ENCODE measurements around the gene GRXCR1.

GRXCR1 gene

DNA sequence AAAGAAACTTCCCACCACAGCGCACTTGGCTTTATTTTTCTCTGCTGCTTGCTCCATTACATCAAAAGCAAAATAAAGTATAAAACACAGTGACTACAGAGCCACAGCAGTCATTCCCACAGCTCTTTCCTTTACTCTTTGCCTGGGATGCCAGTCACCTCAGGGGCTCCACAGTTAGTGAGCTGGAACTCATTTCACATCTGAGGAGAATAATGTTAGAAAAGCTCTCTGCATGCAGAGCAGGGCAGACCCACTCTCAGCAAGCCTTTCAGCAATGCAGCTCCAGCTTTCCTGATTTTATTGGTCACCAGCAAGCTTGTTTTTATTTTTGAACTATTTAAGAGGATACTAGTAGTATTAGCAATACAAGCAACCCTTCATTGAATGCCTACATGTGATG, 13.8 kb downstream of the GRXCR1 start:
- H3K27ac ChIP-seq, result peak overlapping the region; percentile 57
- TF ChIP-seq, protein P1, sequence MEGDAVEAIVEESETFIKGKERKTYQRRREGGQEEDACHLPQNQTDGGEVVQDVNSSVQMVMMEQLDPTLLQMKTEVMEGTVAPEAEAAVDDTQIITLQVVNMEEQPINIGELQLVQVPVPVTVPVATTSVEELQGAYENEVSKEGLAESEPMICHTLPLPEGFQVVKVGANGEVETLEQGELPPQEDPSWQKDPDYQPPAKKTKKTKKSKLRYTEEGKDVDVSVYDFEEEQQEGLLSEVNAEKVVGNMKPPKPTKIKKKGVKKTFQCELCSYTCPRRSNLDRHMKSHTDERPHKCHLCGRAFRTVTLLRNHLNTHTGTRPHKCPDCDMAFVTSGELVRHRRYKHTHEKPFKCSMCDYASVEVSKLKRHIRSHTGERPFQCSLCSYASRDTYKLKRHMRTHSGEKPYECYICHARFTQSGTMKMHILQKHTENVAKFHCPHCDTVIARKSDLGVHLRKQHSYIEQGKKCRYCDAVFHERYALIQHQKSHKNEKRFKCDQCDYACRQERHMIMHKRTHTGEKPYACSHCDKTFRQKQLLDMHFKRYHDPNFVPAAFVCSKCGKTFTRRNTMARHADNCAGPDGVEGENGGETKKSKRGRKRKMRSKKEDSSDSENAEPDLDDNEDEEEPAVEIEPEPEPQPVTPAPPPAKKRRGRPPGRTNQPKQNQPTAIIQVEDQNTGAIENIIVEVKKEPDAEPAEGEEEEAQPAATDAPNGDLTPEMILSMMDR (conservative IDR thresholded peaks at IDR 0.05), result no peak

DNA sequence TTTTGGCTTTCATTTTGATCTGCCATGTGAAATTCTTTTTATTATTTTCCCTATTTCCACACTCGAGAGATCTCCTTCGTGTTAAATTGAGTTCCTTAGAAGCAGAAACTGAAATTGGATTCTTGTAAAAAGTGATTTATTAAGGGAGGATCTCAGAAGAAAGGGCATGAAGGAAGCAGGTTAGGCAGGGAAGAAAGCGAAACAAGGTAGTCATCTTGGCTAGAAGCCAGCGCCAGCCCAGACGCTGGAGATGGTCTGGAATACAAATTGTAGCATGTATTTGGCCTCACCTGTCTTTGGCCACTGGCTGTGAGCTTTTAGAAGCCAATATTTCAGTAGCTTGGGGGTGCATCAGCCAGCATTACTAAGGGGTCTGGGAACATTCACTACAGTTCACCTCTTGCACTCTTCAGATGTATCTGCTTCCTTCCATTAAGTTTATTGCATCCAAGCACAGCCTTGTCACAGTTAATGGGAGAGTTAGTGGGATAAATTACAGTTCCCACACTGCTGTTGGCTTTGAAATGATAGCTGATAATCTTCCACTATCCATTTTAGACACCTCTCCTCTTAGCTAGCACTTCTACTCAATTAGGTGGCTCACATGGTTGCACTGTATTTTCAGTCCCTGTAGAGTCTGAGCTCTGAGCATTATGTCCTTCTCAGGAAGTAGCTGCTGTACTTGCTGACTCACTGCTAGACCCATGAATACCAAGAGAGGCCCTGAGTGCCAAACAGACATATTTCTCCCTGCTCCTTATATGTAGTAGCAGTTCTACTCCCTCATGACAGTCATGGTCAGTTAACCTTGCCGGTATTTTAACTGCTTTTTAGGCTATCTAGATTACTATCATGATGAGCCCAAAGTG, 14.6 kb downstream of the GRXCR1 start:
- TF ChIP-seq, protein P1 (conservative IDR thresholded peaks at IDR 0.05), result no peak

DNA sequence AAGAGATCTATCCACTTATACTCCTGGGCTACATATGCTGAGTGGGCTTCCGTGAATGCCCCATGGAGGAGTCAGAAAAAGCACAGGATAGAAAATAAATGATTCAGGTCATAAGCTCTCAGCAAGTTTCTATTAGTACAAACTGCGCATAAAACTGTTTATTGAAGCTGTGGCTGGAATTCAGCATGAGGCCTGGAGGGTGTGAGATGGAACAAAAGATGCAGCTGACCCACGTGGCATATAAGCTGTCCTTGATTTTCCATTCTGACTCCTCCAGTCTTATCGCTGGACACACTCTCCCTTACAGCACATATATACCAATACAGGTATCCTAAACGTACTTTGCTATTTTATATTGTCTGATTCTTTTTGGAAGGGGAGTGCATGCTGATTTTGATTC, 17.9 kb downstream of the GRXCR1 start:
- TF ChIP-seq, protein P1 (conservative IDR thresholded peaks at IDR 0.05), result no peak
- no peak overlapping the region for H3K27ac ChIP-seq

More for the DNA sequence above, 14.6 kb downstream of the GRXCR1 start:
- H3K27ac ChIP-seq, result peak overlapping the region; percentile 57

DNA sequence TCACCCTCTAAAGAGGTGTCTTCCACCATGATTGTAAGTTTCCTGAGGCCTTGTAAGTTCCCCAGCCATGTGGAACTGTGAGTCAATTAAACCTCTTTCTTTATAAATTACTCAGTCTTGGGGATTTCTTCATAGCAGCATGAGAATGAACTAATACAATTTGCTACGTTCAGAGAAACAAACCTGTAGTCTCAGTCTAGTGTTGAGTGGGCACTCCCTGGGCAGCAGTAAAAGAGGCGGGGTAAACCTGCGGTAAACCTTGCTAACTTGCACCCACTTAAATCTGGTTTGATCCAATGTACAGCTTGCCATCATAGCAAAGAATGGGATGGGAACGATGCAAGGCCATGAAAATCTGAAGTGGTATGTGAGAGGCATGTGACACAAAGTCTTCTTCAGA, 22.4 kb downstream of the GRXCR1 start:
- no peak overlapping the region for H3K27ac ChIP-seq
- TF ChIP-seq, protein P1 (conservative IDR thresholded peaks at IDR 0.05), result no peak

DNA sequence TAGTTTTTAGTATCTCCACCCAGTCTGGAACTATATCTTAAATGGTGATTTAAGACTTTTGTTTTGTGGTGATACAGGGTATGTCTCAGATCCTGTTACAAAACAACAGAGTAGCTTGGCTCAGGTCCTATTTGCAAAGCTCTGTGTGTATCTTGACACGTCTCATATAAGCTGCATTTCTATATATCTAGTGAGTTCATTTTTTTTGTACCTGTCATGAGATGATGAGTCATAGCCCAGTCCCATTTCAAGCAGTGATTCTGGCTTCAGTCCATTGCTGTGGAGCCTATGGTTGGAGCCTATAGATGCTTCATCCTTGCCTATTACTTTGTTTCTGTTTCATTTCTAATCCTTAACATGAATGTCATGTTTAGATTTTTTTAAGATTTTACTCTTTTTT, 23.0 kb downstream of the GRXCR1 start:
- TF ChIP-seq, protein P1 (conservative IDR thresholded peaks at IDR 0.05), result no peak
- no peak overlapping the region for H3K27ac ChIP-seq

DNA sequence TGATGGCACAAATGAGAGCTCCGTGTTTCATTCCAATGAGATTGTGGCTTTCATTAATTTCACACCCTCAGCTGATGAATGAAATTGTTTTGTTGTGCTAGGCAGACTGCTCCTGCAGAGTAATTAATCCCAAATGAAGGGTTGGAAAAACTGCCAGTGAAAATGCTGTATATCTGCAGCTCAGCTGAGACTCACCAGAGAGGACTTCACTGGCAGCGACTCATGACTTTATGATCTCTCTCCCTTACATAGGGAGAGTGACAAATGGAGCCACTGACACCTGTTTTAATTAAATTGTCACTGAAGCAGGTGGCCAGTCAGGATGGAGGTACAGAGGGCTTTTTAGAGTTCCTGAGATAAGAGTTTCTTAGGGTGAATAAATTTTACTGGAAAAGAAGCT, 24.8 kb downstream of the GRXCR1 start:
- TF ChIP-seq, protein P1 (conservative IDR thresholded peaks at IDR 0.05), result no peak
- H3K27ac ChIP-seq, result no peak overlapping the region

DNA sequence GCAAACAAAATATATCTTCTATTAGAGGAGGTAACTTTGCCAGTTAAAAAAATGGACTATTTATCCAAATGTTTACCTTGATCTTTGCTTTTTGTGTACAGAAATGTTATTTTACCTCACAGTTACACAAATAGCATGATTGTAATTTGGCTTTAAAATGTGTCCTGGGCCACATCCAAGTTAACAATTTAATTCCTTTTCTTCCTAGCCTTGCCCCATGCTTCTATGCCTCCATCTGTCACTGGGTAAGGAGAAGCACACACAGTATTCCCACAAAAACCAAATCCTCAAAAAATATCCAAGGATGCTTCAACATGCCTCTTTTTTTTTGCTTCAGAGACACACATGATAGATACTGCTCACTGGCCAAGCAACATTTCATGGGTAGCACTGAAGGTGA, 30.9 kb downstream of the GRXCR1 start:
- H3K27ac ChIP-seq, result no peak overlapping the region
- TF ChIP-seq, protein P1 (conservative IDR thresholded peaks at IDR 0.05), result no peak

All from VCaP (cell line).